CD4-positive, alpha-beta T cell (primary cell): Measurements from ENCODE around the gene COLGALT1. TPM values are rescaled to one million over a fixed set of nuclear protein-coding genes. Genes with fewer than 3 reads are reported as not detected.

Source experiments
- ATAC-seq: fragments of 200-7000 bp; cut with Tn5 transposase; one replicate; pipeline ENCODE4 v1.10.0; 2022; ENCODE audit warnings: mild to moderate bottlenecking; ENCODE audit not compliant: poor library complexity
- CTCF ChIA-PET: fragments of 350-600 bp; sonication (Branson Sonifier 250); formaldehyde crosslinking; loops from one replicate; lab custom pipeline; 2021; ENCODE audit warnings: antibody characterized with exemption, inconsistent platforms; lab: Charles Lee
- POLR2A ChIA-PET: fragments of 350-600 bp; sonication (Branson Sonifier 250); formaldehyde crosslinking; loops from one replicate; lab custom pipeline; 2021; ENCODE audit warnings: antibody characterized with exemption, inconsistent platforms; lab: Charles Lee
- DNase-seq, 14 experiments: peaks; one replicate each; pipeline ENCODE4 v3.0.0-alpha.2; 2013 to 2020; ENCODE audit warnings: mixed read lengths in 2 of 14
- H3K27ac ChIP-seq, 2 donors: one replicate each; pipeline versions ENCODE4 v1.5.1 to v1.7.0; 2013; ENCODE audit warnings: low read length in 2 of 2, low read depth in 1 of 2, mild to moderate bottlenecking in 1 of 2
- H3K27me3 ChIP-seq, 2 experiments: 1 replicate in 1 of 2; 2 replicates in 1 of 2; pipeline versions ENCODE4 v1.6.1 to v1.7.0; 2013; ENCODE audit warnings: low read length in 2 of 2, control low read depth in 1 of 2, mild to moderate bottlenecking in 1 of 2, moderate library complexity in 1 of 2; ENCODE audit not compliant: insufficient read depth in 2 of 2, control insufficient read depth in 1 of 2
- H3K36me3 ChIP-seq: one replicate; pipeline ENCODE4 v1.6.1; 2013; ENCODE audit warnings: low read length, control low read depth; ENCODE audit not compliant: insufficient read depth
- H3K4me1 ChIP-seq: one replicate; pipeline ENCODE4 v1.6.1; 2013; ENCODE audit warnings: low read length, control low read depth; ENCODE audit not compliant: insufficient read depth
- H3K4me3 ChIP-seq: one replicate; pipeline ENCODE4 v1.5.1; 2013; ENCODE audit warnings: mild to moderate bottlenecking, low read length, moderate library complexity
- H3K9me3 ChIP-seq, 2 experiments: 1 replicate in 1 of 2; 2 replicates in 1 of 2; pipeline versions ENCODE4 v1.6.1 to v1.7.0; 2013; ENCODE audit warnings: low read length in 2 of 2, mild to moderate bottlenecking in 2 of 2, control low read depth in 1 of 2, moderate library complexity in 1 of 2; ENCODE audit not compliant: control insufficient read depth in 1 of 2, insufficient read depth in 1 of 2
- H3K27ac Mint-ChIP-seq: one replicate; pipeline ENCODE4 v1.8.0; 2020; ENCODE audit warnings: mixed read lengths
- H3K27me3 Mint-ChIP-seq: one replicate; pipeline ENCODE4 v1.8.0; 2021; ENCODE audit warnings: mixed read lengths
- H3K36me3 Mint-ChIP-seq: one replicate; pipeline ENCODE4 v1.8.0; 2021; ENCODE audit warnings: low read depth, mixed read lengths
- H3K4me1 Mint-ChIP-seq: one replicate; pipeline ENCODE4 v1.8.0; 2021; ENCODE audit warnings: low read depth, mixed read lengths
- H3K4me3 Mint-ChIP-seq: one replicate; pipeline ENCODE4 v1.8.0; 2020; ENCODE audit warnings: mild to moderate bottlenecking, mixed read lengths
- H3K9me3 Mint-ChIP-seq: one replicate; pipeline ENCODE4 v1.8.0; 2020; ENCODE audit warnings: mixed read lengths
- CTCF ChIP-seq: fragments of 200-600 bp; IDR thresholded peaks from one replicate; pipeline ENCODE4 v1.8.0; 2022; ENCODE audit warnings: antibody characterized with exemption, mild to moderate bottlenecking
- intact Hi-C, 2 experiments: fragments of 100-400 bp; cut with DNase I in 1 of 2; cut with micrococcal nuclease in 1 of 2; formaldehyde crosslinking; loops; one replicate each; pipeline versions ENCODE4 v1.15.1 to v1.9.0; 2023 to 2025; cut with DNase I, micrococcal nuclease
- total RNA-seq, 174 experiments: library from RNA in 2 of 174; stranded (reverse) in 2 of 174; gene quantifications; one replicate each; pipeline ENCODE4 v1.2.3 and lab custom pipeline; 2021 to 2026

Gene COLGALT1
- total RNA-seq, 2 experiments from 2014 or later = 30.3 to 30.6 TPM

GRCh38 chr19:17618936-17619335 is 63.5 kb downstream of the COLGALT1 start:
- Histone ChIP-seq H3K36me3 (no peaks in the 10 kb centered on the region), H3K27me3 (peaks cover 46% of the 10 kb centered on the region in 2 experiments), H3K4me3 (no peak overlapping the region), H3K9me3 (peaks cover 0 to 14% of the 10 kb centered on the region in 2 experiments), H3K4me1 (peaks cover 9% of the 10 kb centered on the region), H3K27ac (no peak overlapping the region)
- TF ChIP-seq CTCF = no peak
- Mint-ChIP-seq H3K27me3 (peaks cover 47% of the 10 kb centered on the region), H3K27ac (no peak overlapping the region), H3K36me3 (no peaks in the 10 kb centered on the region), H3K9me3 (no peaks in the 10 kb centered on the region), H3K4me1 (peaks cover 4% of the 10 kb centered on the region), H3K4me3 (no peak overlapping the region)
- ChIA-PET CTCF (no interaction called here), POLR2A (interaction anchor here (0.5 kb wide), 1 partner anchor 109 kb away, joined by 3 read pairs; no protein-coding TSS in a partner anchor)
- DNase-seq (no peak), ATAC-seq (no peak)
- intact Hi-C loops = no loop called here

- no peaks in the 10 kb centered on the region for H3K36me3 Mint-ChIP-seq
- H3K4me3 ChIP-seq = no peak overlapping the region
- H3K27ac Mint-ChIP-seq = no peak overlapping the region
- ChIA-PET POLR2A (no interaction called here), CTCF (no interaction called here)
- H3K27me3 Mint-ChIP-seq = peaks cover 45% of the 10 kb centered on the region
- H3K9me3 ChIP-seq = peaks cover 0 to 14% of the 10 kb centered on the region in 2 experiments
- TF ChIP-seq CTCF = no peak
- no peaks in the 10 kb centered on the region for H3K36me3 ChIP-seq
- no peak overlapping the region for H3K4me3 Mint-ChIP-seq
- H3K9me3 Mint-ChIP-seq = no peaks in the 10 kb centered on the region
- DNase-seq = no peak
- no peak for ATAC-seq
- intact Hi-C loops = no loop called here
- no peak overlapping the region for H3K27ac ChIP-seq
- H3K27me3 ChIP-seq = peaks cover 37 to 38% of the 10 kb centered on the region in 2 experiments
- peaks cover 4% of the 10 kb centered on the region for H3K4me1 Mint-ChIP-seq
- H3K4me1 ChIP-seq = peaks cover 9% of the 10 kb centered on the region
Measured at GRCh38 chr19:17620696-17621095, 65.2 kb downstream of the COLGALT1 start.

- H3K9me3 Mint-ChIP-seq = no peaks in the 10 kb centered on the region
- intact Hi-C loops = no loop called here
- no peak overlapping the region for H3K27ac Mint-ChIP-seq
- POLR2A ChIA-PET = no interaction called here
- no peaks in the 10 kb centered on the region for H3K36me3 Mint-ChIP-seq
- peaks cover 11 to 12% of the 10 kb centered on the region in 2 experiments for H3K27me3 ChIP-seq
- DNase-seq (no peak), ATAC-seq (no peak)
- H3K4me3 ChIP-seq = no peak overlapping the region
- CTCF ChIA-PET = no interaction called here
- peaks cover 0 to 6% of the 10 kb centered on the region in 2 experiments for H3K9me3 ChIP-seq
- no peaks in the 10 kb centered on the region for H3K4me1 ChIP-seq
- TF ChIP-seq CTCF = no peak
- H3K4me1 Mint-ChIP-seq = no peaks in the 10 kb centered on the region
- no peak overlapping the region for H3K27ac ChIP-seq
- no peaks in the 10 kb centered on the region for H3K36me3 ChIP-seq
- peaks cover 31% of the 10 kb centered on the region for H3K27me3 Mint-ChIP-seq
- H3K4me3 Mint-ChIP-seq = no peak overlapping the region
Measured at GRCh38 chr19:17623224-17623935, 67.9 kb downstream of the COLGALT1 start.
